Astrocyte (in vitro differentiated cells and primary cell): ENCODE measurements around the gene COMT. TPM values are rescaled to one million over a fixed set of nuclear protein-coding genes. Genes with fewer than 3 reads are reported as not detected.

Source experiments
- DNase-seq: peaks from one replicate; pipeline ENCODE4 v3.0.0-alpha.2; 2010; ENCODE audit warnings: low read depth
- FAIRE-seq: peaks from 2 replicates; lab custom pipeline; 2011; peaks lifted over from hg19 to GRCh38; lab: Jason Lieb, UNC
- H2AFZ ChIP-seq: 2 replicates; pipeline ENCODE4 v1.6.0; 2012; ENCODE audit warnings: low read depth, low read length, inconsistent platforms
- H3K27ac ChIP-seq: 2 replicates; pipeline ENCODE4 v1.5.1; 2011; ENCODE audit warnings: low read depth, low read length, inconsistent platforms
- H3K27me3 ChIP-seq: 2 replicates; pipeline ENCODE4 v1.6.0; 2011; ENCODE audit warnings: low read length, inconsistent platforms; ENCODE audit not compliant: insufficient read depth
- H3K36me3 ChIP-seq: 2 replicates; pipeline ENCODE4 v1.5.1; 2011; ENCODE audit warnings: low read length, inconsistent platforms; ENCODE audit not compliant: insufficient read depth
- H3K4me1 ChIP-seq: 2 replicates; pipeline ENCODE4 v1.5.1; 2011; ENCODE audit warnings: low read length, inconsistent platforms; ENCODE audit not compliant: insufficient read depth
- H3K4me2 ChIP-seq: 2 replicates; pipeline ENCODE4 v1.6.0; 2012; ENCODE audit warnings: low read length, inconsistent platforms
- H3K4me3 ChIP-seq: 2 replicates; pipeline ENCODE4 v1.5.1; 2011; ENCODE audit warnings: low read depth, mild to moderate bottlenecking, low read length, inconsistent platforms; ENCODE audit not compliant: insufficient read depth
- H3K79me2 ChIP-seq: 2 replicates; pipeline ENCODE4 v1.6.0; 2012; ENCODE audit warnings: mild to moderate bottlenecking, low read length, inconsistent platforms; ENCODE audit not compliant: insufficient read depth
- H3K9ac ChIP-seq: 2 replicates; pipeline ENCODE4 v1.6.0; 2012; ENCODE audit warnings: mild to moderate bottlenecking, low read length, inconsistent platforms
- H3K9me3 ChIP-seq: 2 replicates; pipeline ENCODE4 v1.5.1; 2012; ENCODE audit warnings: low read depth, mild to moderate bottlenecking, low read length, inconsistent platforms; ENCODE audit not compliant: insufficient read depth
- H4K20me1 ChIP-seq: 2 replicates; pipeline ENCODE4 v1.6.0; 2012; ENCODE audit warnings: low read length, inconsistent platforms; ENCODE audit not compliant: insufficient read depth
- H3K27ac Mint-ChIP-seq: one replicate; pipeline ENCODE4 v1.8.0; 2021; ENCODE audit warnings: mild to moderate bottlenecking, mixed read lengths; ENCODE audit not compliant: unreplicated experiment
- H3K27me3 Mint-ChIP-seq: one replicate; pipeline ENCODE4 v1.8.0; 2021; ENCODE audit warnings: low read depth, mixed read lengths; ENCODE audit not compliant: unreplicated experiment
- H3K36me3 Mint-ChIP-seq: one replicate; pipeline ENCODE4 v1.8.0; 2021; ENCODE audit warnings: low read depth, mixed read lengths; ENCODE audit not compliant: unreplicated experiment
- H3K4me1 Mint-ChIP-seq: one replicate; pipeline ENCODE4 v1.8.0; 2021; ENCODE audit warnings: low read depth, mixed read lengths; ENCODE audit not compliant: unreplicated experiment
- H3K4me3 Mint-ChIP-seq: one replicate; pipeline ENCODE4 v1.8.0; 2021; ENCODE audit warnings: mild to moderate bottlenecking, moderate library complexity, mixed read lengths; ENCODE audit not compliant: unreplicated experiment
- H3K9me3 Mint-ChIP-seq: one replicate; pipeline ENCODE4 v1.8.0; 2021; ENCODE audit warnings: mild to moderate bottlenecking, mixed read lengths; ENCODE audit not compliant: unreplicated experiment
- EZH2 ChIP-seq: IDR thresholded peaks from 2 replicates; pipeline ENCODE4 v1.6.1; 2012; ENCODE audit warnings: mild to moderate bottlenecking, low read length, inconsistent platforms; ENCODE audit not compliant: insufficient read depth
- total RNA-seq: library from RNA; stranded (reverse); gene quantifications from 2 replicates; pipeline ENCODE4 v1.2.1, GENCODE V29; 2021
- TF ChIP-seq, protein P1 (sequence below): IDR thresholded peaks from 2 replicates; pipeline ENCODE4 v1.5.1; 2011; ENCODE audit warnings: low read depth, mild to moderate bottlenecking, inconsistent platforms, low read length, moderate library complexity; ENCODE audit not compliant: insufficient read depth

Gene COMT
- total RNA-seq, 1 donor from 2014 or later = 116 TPM

DNA sequence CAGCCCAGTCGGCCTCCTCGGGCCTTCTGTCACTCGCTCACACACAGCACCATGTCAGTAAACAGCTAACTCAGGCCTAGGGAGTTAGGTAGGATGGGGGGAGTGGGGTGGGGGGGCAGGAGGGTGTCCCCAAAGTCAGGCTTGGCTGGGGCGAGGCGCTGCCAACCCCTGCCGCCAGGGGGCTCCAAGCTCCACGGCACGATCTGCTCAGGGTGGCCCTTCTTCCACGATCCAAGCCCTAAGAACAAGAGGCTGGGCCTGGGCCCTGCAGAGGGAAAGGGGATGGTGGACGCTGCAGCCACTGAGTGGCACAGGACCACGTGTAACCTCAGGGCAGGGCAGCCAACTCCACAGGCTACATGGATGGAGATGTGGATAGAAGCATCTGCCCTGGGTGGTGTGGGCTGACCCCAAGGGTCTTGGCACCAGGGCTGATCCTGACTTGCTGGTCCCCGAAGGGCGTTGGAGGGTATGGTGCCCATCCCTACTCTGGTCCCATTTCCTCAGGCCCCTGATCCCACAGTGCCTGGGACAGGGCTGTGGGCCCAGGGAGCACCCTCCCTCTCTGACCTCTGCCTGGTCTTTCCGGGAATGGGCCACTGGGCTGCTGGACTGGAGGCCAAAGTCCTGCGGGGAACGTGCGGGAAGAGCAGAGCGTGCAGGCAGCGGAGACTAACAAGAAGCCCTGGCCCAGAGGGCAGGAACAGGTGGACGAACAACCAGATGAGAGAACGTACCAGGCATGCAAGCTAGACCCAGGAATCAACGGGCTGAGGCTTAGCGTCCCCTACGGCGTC lies 29.1 kb downstream of the COMT start:
- Histone ChIP-seq H3K4me2 (no peak overlapping the region), H3K9ac (no peak overlapping the region), H3K4me3 (no peak overlapping the region), H2AFZ (no peak overlapping the region), H3K27me3 (no peaks in the 10 kb centered on the region), H3K27ac (no peak overlapping the region), H3K4me1 (peaks cover 10% of the 10 kb centered on the region), H3K36me3 (peaks cover 5% of the 10 kb centered on the region), H4K20me1 (peaks cover 45% of the 10 kb centered on the region), H3K9me3 (no peaks in the 10 kb centered on the region), H3K79me2 (no peaks in the 10 kb centered on the region)
- Mint-ChIP-seq H3K4me3 (no peak overlapping the region), H3K27me3 (no peaks in the 10 kb centered on the region), H3K36me3 (peaks cover 6% of the 10 kb centered on the region), H3K4me1 (peaks cover 3% of the 10 kb centered on the region), H3K9me3 (no peaks in the 10 kb centered on the region), H3K27ac (no peak overlapping the region)
- TF ChIP-seq, protein P1, sequence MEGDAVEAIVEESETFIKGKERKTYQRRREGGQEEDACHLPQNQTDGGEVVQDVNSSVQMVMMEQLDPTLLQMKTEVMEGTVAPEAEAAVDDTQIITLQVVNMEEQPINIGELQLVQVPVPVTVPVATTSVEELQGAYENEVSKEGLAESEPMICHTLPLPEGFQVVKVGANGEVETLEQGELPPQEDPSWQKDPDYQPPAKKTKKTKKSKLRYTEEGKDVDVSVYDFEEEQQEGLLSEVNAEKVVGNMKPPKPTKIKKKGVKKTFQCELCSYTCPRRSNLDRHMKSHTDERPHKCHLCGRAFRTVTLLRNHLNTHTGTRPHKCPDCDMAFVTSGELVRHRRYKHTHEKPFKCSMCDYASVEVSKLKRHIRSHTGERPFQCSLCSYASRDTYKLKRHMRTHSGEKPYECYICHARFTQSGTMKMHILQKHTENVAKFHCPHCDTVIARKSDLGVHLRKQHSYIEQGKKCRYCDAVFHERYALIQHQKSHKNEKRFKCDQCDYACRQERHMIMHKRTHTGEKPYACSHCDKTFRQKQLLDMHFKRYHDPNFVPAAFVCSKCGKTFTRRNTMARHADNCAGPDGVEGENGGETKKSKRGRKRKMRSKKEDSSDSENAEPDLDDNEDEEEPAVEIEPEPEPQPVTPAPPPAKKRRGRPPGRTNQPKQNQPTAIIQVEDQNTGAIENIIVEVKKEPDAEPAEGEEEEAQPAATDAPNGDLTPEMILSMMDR = peak; percentile 55
- no peak for TF ChIP-seq EZH2
- FAIRE-seq (no peak), DNase-seq (no peak)

DNA sequence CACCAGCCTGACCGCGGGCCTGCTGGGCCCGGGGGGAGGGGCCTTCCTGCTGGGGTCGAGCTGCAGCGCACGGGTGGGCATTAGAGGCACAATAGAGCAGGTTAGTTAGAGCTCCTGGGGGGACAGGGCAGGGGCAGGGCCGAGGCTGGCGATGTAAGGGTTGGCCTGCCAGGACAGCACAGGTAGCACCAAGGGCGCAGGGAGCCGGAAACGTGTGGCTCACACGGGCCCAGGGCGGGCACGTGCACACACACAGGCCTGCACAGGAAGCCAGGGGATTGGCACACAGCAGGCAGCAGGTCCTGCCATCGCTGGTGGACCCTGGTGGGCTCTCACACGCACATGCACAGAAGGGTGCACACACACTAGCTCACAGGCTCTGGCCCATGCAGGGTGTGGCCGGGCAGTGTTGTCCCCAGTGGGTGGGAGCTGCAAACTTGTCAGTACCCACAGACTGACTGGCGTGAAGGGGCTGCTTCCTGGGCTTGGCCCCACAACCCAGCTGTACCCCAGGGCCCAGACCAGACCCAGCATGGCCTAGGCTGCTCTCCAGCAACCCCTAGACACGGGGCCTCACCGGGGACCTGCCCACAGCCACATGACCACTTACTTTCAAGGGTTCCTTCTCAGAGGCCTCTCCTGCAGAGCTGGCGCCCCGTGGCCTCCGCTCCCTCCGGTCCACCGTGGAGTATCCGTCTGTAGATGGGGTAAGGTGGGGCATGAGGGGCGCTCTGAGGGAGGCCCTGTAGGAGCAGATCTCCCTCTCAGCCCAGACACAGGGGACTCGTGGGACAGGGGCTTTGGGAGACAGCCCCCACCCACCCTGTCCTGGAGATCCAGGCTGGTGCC lies 29.9 kb downstream of the COMT start:
- no peak overlapping the region for H3K27ac Mint-ChIP-seq
- H3K36me3 ChIP-seq = peaks cover 5% of the 10 kb centered on the region

More for the DNA sequence above, 29.9 kb downstream of the COMT start:
- TF ChIP-seq, protein P1 = no peak
- no peak for TF ChIP-seq EZH2
- peaks cover 6% of the 10 kb centered on the region for H3K36me3 Mint-ChIP-seq
- peaks cover 10% of the 10 kb centered on the region for H3K4me1 ChIP-seq
- no peak overlapping the region for H3K27ac ChIP-seq
- H3K4me1 Mint-ChIP-seq = peaks cover 3% of the 10 kb centered on the region
- FAIRE-seq (no peak), DNase-seq (no peak)
- H4K20me1 ChIP-seq = peaks cover 38% of the 10 kb centered on the region
- H3K4me3 ChIP-seq = no peak overlapping the region
- H2AFZ ChIP-seq = no peak overlapping the region
- H3K9ac ChIP-seq = no peak overlapping the region
- H3K9me3 ChIP-seq = no peaks in the 10 kb centered on the region
- no peak overlapping the region for H3K4me3 Mint-ChIP-seq
- H3K9me3 Mint-ChIP-seq = no peaks in the 10 kb centered on the region
- H3K4me2 ChIP-seq = no peak overlapping the region
- no peaks in the 10 kb centered on the region for H3K27me3 Mint-ChIP-seq
- no peaks in the 10 kb centered on the region for H3K79me2 ChIP-seq
- no peaks in the 10 kb centered on the region for H3K27me3 ChIP-seq
